ENCODE measurements around the gene ABCA3. TPM values are rescaled to one million over a fixed set of nuclear protein-coding genes. Genes with fewer than 3 reads are reported as not detected.

Gene ABCA3
- total RNA-seq, 2 donors from 2014 or later = 8.2 to 24.7 TPM

GRCh38 chr16:2329532-2329931, 11.0 kb downstream of the ABCA3 start:
- Histone ChIP-seq H3K27me3 (replicated peaks; ENCODE audit: insufficient read depth) (no peaks in the 10 kb centered on the region), H3K36me3 (no peaks in the 10 kb centered on the region), H3K27ac (no peak overlapping the region), H3K4me1 (replicated peaks) (no peaks in the 10 kb centered on the region), H3K9me3 (no peaks in the 10 kb centered on the region), H3K4me3 (no peak overlapping the region)
- no peak for TF ChIP-seq POLR2AphosphoS5 (IDR thresholded peaks at IDR 0.05)
- TF ChIP-seq CTCF (IDR thresholded peaks at IDR 0.05) = no peak
- TF ChIP-seq POLR2A (IDR thresholded peaks at IDR 0.05) = no peak
- no peak for DNase-seq (ENCODE audit: low spot score)
- 79% methylated on average over 5 of the region's 5 CpGs for WGBS
- intact Hi-C loops (cut with DNase I) = no loop called here

GRCh38 chr16:2328428-2328827, 12.1 kb downstream of the ABCA3 start:
- no peak overlapping the region for H3K27ac ChIP-seq
- H3K9me3 ChIP-seq = no peaks in the 10 kb centered on the region
- no peaks in the 10 kb centered on the region for H3K27me3 ChIP-seq (replicated peaks; ENCODE audit: insufficient read depth)
- intact Hi-C loops (cut with DNase I) = no loop called here
- WGBS = 90% methylated on average over 12 of the region's 12 CpGs
- H3K36me3 ChIP-seq = no peaks in the 10 kb centered on the region
- H3K4me1 ChIP-seq (replicated peaks) = no peaks in the 10 kb centered on the region
- TF ChIP-seq POLR2AphosphoS5 (IDR thresholded peaks at IDR 0.05) = no peak
- no peak for TF ChIP-seq POLR2A (IDR thresholded peaks at IDR 0.05)
- no peak for TF ChIP-seq CTCF (IDR thresholded peaks at IDR 0.05)
- no peak overlapping the region for H3K4me3 ChIP-seq
- DNase-seq (ENCODE audit: low spot score) = no peak

GRCh38 chr16:2326191-2326590, 14.3 kb downstream of the ABCA3 start:
- TF ChIP-seq POLR2A (IDR thresholded peaks at IDR 0.05) (no peak), POLR2AphosphoS5 (IDR thresholded peaks at IDR 0.05) (no peak), CTCF (IDR thresholded peaks at IDR 0.05) (no peak)
- DNase-seq (ENCODE audit: low spot score) = no peak
- H3K36me3 ChIP-seq = no peaks in the 10 kb centered on the region
- no peaks in the 10 kb centered on the region for H3K4me1 ChIP-seq (replicated peaks)
- no peak overlapping the region for H3K4me3 ChIP-seq
- intact Hi-C loops (cut with DNase I) = no loop called here
- H3K27ac ChIP-seq = no peak overlapping the region
- WGBS = 93% methylated on average over 11 of the region's 11 CpGs
- no peaks in the 10 kb centered on the region for H3K27me3 ChIP-seq (replicated peaks; ENCODE audit: insufficient read depth)
- H3K9me3 ChIP-seq = no peaks in the 10 kb centered on the region

- 87% methylated on average over 16 of the region's 16 CpGs for WGBS
These were observed 14.7 kb downstream of the ABCA3 start for GRCh38 chr16:2325791-2326190.

More at GRCh38 chr16:2325791-2326190, 14.7 kb downstream of the ABCA3 start:
- DNase-seq (ENCODE audit: low spot score) = no peak
- Histone ChIP-seq H3K36me3 (no peaks in the 10 kb centered on the region), H3K27ac (no peak overlapping the region), H3K4me1 (replicated peaks) (no peaks in the 10 kb centered on the region), H3K9me3 (no peaks in the 10 kb centered on the region), H3K27me3 (replicated peaks; ENCODE audit: insufficient read depth) (no peaks in the 10 kb centered on the region), H3K4me3 (no peak overlapping the region)
- intact Hi-C loops (cut with DNase I) = no loop called here
- TF ChIP-seq CTCF (IDR thresholded peaks at IDR 0.05) = no peak

All from prostate gland (tissue), 2 donors.